K562 (cell line): ENCODE results near the gene EVI5. TPM values are rescaled to one million over a fixed set of nuclear protein-coding genes. Genes with fewer than 3 reads are reported as not detected.

ENCODE experiments used
- HDAC6 ChIP-seq: IDR thresholded peaks from 2 replicates; pipeline ENCODE4 v1.6.1; 2012; ENCODE audit warnings: low read depth, mild to moderate bottlenecking, control low read depth, inconsistent platforms, low read length, moderate library complexity
- KDM5B ChIP-seq: fragments of 200-600 bp; sonication (generic); IDR thresholded peaks from 2 replicates; pipeline ENCODE4 v1.6.1; 2012; ENCODE audit warnings: low read depth, mild to moderate bottlenecking, moderate library complexity, low read length, control low read depth, inconsistent platforms; ENCODE audit not compliant: insufficient replicate concordance
- MAFF ChIP-seq: IDR thresholded peaks from 2 replicates; pipeline ENCODE4 v1.6.1; 2012; ENCODE audit warnings: low read length, improper control_type of control experiment
- NCOA1 ChIP-seq: fragments of 450-650 bp; IDR thresholded peaks from 2 replicates; pipeline ENCODE4 v1.6.1; 2016; ENCODE audit warnings: low read depth
- NEUROD1 ChIP-seq: fragments of 150-350 bp; IDR thresholded peaks from 2 replicates; pipeline ENCODE4 v1.6.1; 2014; ENCODE audit warnings: borderline replicate concordance, low read length, low read depth; ENCODE audit not compliant: partially characterized antibody
- NFATC3 ChIP-seq: fragments of 450-650 bp; IDR thresholded peaks from 2 replicates; pipeline ENCODE4 v1.6.1; 2017; ENCODE audit warnings: mild to moderate bottlenecking
- NR2C1 ChIP-seq, 2 experiments: fragments of 450-650 bp; IDR thresholded peaks; 2 replicates each; pipeline ENCODE4 v1.6.1; 2017; ENCODE audit warnings: mild to moderate bottlenecking in 2 of 2, antibody characterized with exemption in 1 of 2, inconsistent platforms in 1 of 2, missing compliant biosample characterization in 1 of 2, missing genetic modification characterization in 1 of 2
- PURB ChIP-seq: sonication (generic); formaldehyde crosslinking; IDR thresholded peaks from 2 replicates; pipeline ENCODE4 v1.9.0; 2021; ENCODE audit warnings: low read depth, mild to moderate bottlenecking, missing genetic modification reagents
- RBM15 ChIP-seq: fragments of 200-400 bp; formaldehyde crosslinking; IDR thresholded peaks from 2 replicates; pipeline ENCODE4 v1.6.1; 2018; ENCODE audit warnings: mild to moderate bottlenecking, low read length, moderate library complexity; ENCODE audit not compliant: insufficient read depth
- RFX7 ChIP-seq: fragments of 250-450 bp; sonication (Bioruptor Pico); IDR thresholded peaks from 2 replicates; pipeline ENCODE4 v1.5.1; 2021; ENCODE audit warnings: mild to moderate bottlenecking
- SMAD1 ChIP-seq: fragments of 150-350 bp; IDR thresholded peaks from 2 replicates; pipeline ENCODE4 v1.6.1; 2014; ENCODE audit warnings: low read length, low read depth; ENCODE audit not compliant: partially characterized antibody
- SP2 ChIP-seq: IDR thresholded peaks from 2 replicates; pipeline ENCODE4 v1.6.1; 2011; ENCODE audit warnings: mild to moderate bottlenecking, low read depth, low read length, moderate library complexity; ENCODE audit not compliant: poor library complexity, severe bottlenecking; ENCODE audit errors: extremely low read depth
- TCFL5 ChIP-seq: fragments of 250-450 bp; sonication (Bioruptor Pico); conservative IDR thresholded peaks from 2 replicates; pipeline ENCODE4 v1.6.1; 2021; ENCODE audit warnings: mild to moderate bottlenecking, moderate library complexity, matching md5 sums
- ZBTB7A ChIP-seq: IDR thresholded peaks from 2 replicates; pipeline ENCODE4 v1.6.1; 2011; ENCODE audit warnings: low read depth, mild to moderate bottlenecking, low read length, moderate library complexity, borderline replicate concordance; ENCODE audit not compliant: control insufficient read depth
- ZFP1 ChIP-seq: fragments of 450-650 bp; formaldehyde crosslinking; IDR thresholded peaks from 2 replicates; pipeline ENCODE4 v1.4.0; 2020; ENCODE audit warnings: mild to moderate bottlenecking, mixed read lengths
- ZNF184 ChIP-seq: sonication (generic); formaldehyde crosslinking; IDR thresholded peaks from 2 replicates; pipeline ENCODE4 v1.5.0; 2020; ENCODE audit warnings: missing genetic modification reagents
- ZNF668 ChIP-seq: fragments of 250-450 bp; sonication (Bioruptor Pico); IDR thresholded peaks from 2 replicates; pipeline ENCODE4 v1.8.0; 2022; ENCODE audit warnings: mild to moderate bottlenecking, inconsistent platforms
- polyA plus RNA-seq, 8 experiments: library from polyadenylated mRNA; depleted of rRNA in 4 of 8; stranded (reverse) in 5 of 8; unstranded in 3 of 8; fragments of >200 nt; fragmentation: Nextera tagmentation in 2 of 8; fragmentation: Illumina TruSeq in 1 of 8; extraction: Ambion mirVana in 2 of 8; extraction: Trizol in 1 of 8; gene quantifications; 2 replicates each; pipeline versions ENCODE4 v1.2.1 to v1.2.3, GENCODE V29; 2011 to 2014; ENCODE audit warnings: inconsistent platforms in 1 of 8, missing spikeins in 1 of 8
- total RNA-seq, 7 experiments: library from RNA; depleted of rRNA in 6 of 7; stranded (reverse); fragments of >200 nt in 6 of 7; fragmentation: Illumina TruSeq in 2 of 7; extraction: Trizol in 2 of 7; gene quantifications; 2 replicates each; pipeline versions ENCODE4 v1.2.1 to v1.2.3, GENCODE V29; 2011 to 2021; ENCODE audit warnings: low replicate concordance in 1 of 7
- TF ChIP-seq, protein P1 (sequence below), 2 experiments: IDR thresholded peaks in 1 of 2; conservative IDR thresholded peaks in 1 of 2; 2 replicates each; pipeline ENCODE4 v1.6.1; 2016; ENCODE audit warnings: low read depth in 2 of 2, mild to moderate bottlenecking in 1 of 2, missing compliant biosample characterization in 1 of 2, missing genetic modification characterization in 1 of 2, moderate library complexity in 1 of 2
- TF ChIP-seq, protein P2 (sequence below): fragments of 450-650 bp; formaldehyde crosslinking; conservative IDR thresholded peaks from 2 replicates; pipeline ENCODE4 v1.4.0; 2022; ENCODE audit warnings: mild to moderate bottlenecking, missing genetic modification characterization
- TF ChIP-seq, protein P3 (sequence below): sonication (generic); formaldehyde crosslinking; IDR thresholded peaks from 2 replicates; pipeline ENCODE4 v1.8.1; 2023; ENCODE audit warnings: mild to moderate bottlenecking, missing genetic modification reagents

The EVI5 gene
- total and polyA plus RNA-seq, 9 of the 15 experiments (the other 6 are each of a cell fraction or from before 2014, with no cell fraction given), result 1.7 to 50.1 (median 13.7) TPM

DNA sequence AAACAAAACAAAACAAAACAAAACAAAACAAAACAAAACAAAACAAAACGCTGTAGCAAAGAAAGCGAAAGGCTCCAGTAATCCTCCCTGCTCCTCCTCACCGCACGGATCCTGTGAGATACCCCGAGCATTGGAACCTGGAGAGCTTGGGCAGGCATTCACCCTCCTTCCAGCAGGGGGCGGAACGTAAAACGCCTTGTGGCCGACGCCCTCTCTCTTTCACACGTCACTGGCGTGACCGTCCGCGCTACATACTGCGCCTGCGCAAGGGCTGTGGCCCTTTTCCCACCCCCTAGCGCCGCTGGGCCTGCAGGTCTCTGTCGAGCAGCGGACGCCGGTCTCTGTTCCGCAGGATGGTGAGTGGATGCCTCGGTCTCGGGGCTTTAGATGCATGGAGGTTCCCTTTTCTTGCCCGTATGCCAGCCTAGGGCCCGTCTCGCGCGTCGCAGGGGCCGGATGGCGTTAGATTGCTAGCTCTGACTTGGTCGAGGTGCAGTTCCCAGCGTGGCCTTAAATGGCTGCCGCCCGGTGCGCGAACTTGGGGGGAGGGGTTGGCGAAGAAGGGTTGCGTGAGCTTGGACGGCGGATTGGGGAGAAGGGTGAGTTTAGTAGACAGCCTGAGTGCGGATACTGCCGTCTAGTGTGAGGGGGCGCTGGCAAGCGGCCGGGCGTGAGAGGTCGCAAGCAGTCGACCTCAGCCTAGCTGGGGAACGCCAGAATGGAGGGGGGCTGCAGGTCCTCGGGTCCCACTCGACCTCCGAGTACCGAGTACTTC, 47.0 kb upstream of the EVI5 start, which contains the start of gene RPL5 (continued):
- TF ChIP-seq RBM15 (no peak), MAFF (no peak), PURB (no peak), ZBTB7A (peak; percentile 33; the same call in 1 of the 2 replicates), RFX7 (CRISPR knock-in tag) (no peak), SP2 (peak; percentile 59), ZFP1 (CRISPR knock-in tag) (no peak), SMAD1 (peak; percentile 96), ZNF668 (CRISPR knock-in tag) (no peak), NFATC3 (peak; percentile 88), NCOA1 (0 out of 2 replicates have a peak, but pooled peaks have one; percentile 64), TCFL5 (CRISPR knock-in tag) (no peak; the same call in 1 of the 2 replicates), NEUROD1 (peak; percentile 54), HDAC6 (no peak; the same call in 1 of the 2 replicates), KDM5B (peak; percentile 99), NR2C1 (IDR thresholded peaks at IDR 0.05) (no peak), NR2C1 (tag; IDR thresholded peaks at IDR 0.05) (peak; percentile 62), ZNF184 (CRISPR knock-in tag) (no peak)
- TF ChIP-seq, protein P1, sequence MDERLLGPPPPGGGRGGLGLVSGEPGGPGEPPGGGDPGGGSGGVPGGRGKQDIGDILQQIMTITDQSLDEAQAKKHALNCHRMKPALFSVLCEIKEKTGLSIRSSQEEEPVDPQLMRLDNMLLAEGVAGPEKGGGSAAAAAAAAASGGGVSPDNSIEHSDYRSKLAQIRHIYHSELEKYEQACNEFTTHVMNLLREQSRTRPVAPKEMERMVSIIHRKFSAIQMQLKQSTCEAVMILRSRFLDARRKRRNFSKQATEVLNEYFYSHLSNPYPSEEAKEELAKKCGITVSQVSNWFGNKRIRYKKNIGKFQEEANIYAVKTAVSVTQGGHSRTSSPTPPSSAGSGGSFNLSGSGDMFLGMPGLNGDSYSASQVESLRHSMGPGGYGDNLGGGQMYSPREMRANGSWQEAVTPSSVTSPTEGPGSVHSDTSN (CRISPR knock-in tag; IDR thresholded peaks at IDR 0.05; ENCODE audit: low read depth), result no peak
- TF ChIP-seq, protein P1 (tag; conservative IDR thresholded peaks at IDR 0.05; ENCODE audit: low read depth), result no peak
- TF ChIP-seq, protein P2, sequence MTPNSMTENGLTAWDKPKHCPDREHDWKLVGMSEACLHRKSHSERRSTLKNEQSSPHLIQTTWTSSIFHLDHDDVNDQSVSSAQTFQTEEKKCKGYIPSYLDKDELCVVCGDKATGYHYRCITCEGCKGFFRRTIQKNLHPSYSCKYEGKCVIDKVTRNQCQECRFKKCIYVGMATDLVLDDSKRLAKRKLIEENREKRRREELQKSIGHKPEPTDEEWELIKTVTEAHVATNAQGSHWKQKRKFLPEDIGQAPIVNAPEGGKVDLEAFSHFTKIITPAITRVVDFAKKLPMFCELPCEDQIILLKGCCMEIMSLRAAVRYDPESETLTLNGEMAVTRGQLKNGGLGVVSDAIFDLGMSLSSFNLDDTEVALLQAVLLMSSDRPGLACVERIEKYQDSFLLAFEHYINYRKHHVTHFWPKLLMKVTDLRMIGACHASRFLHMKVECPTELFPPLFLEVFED, result no peak; the same call in 1 of the 2 replicates
- TF ChIP-seq, protein P3, sequence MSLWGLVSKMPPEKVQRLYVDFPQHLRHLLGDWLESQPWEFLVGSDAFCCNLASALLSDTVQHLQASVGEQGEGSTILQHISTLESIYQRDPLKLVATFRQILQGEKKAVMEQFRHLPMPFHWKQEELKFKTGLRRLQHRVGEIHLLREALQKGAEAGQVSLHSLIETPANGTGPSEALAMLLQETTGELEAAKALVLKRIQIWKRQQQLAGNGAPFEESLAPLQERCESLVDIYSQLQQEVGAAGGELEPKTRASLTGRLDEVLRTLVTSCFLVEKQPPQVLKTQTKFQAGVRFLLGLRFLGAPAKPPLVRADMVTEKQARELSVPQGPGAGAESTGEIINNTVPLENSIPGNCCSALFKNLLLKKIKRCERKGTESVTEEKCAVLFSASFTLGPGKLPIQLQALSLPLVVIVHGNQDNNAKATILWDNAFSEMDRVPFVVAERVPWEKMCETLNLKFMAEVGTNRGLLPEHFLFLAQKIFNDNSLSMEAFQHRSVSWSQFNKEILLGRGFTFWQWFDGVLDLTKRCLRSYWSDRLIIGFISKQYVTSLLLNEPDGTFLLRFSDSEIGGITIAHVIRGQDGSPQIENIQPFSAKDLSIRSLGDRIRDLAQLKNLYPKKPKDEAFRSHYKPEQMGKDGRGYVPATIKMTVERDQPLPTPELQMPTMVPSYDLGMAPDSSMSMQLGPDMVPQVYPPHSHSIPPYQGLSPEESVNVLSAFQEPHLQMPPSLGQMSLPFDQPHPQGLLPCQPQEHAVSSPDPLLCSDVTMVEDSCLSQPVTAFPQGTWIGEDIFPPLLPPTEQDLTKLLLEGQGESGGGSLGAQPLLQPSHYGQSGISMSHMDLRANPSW, result peak; percentile 99
